Measurements from ENCODE around the gene FLT4. TPM values are rescaled to one million over a fixed set of nuclear protein-coding genes. Genes with fewer than 3 reads are reported as not detected.

FLT4 gene
- total RNA-seq, 1 donor from 2014 or later, result 289 TPM

Other genes with a start within 250 kb of the FLT4 start
- 14.4 and 15.1 TPM in 2 replicates for gene CNOT6, start 155.2 kb downstream of the FLT4 start, total RNA-seq
- 0.44 and 0.60 TPM in 2 replicates for gene SCGB3A1, start 58.1 kb downstream of the FLT4 start, total RNA-seq
- gene OR2Y1, start 90.5 kb upstream of the FLT4 start, total RNA-seq, result not detected in 2 replicates
- gene MGAT1, start 153.2 kb upstream of the FLT4 start, total RNA-seq, result 65.8 and 129 TPM in 2 replicates
- gene ZFP62, start 211.7 kb upstream of the FLT4 start, total RNA-seq, result 10.5 and 13.7 TPM in 2 replicates
- under 0.01 and 0.20 TPM in 2 replicates for gene BTNL8, start 249.6 kb upstream of the FLT4 start, total RNA-seq